UCSD-AML1 (cell line): ENCODE measurements around the gene SETBP1.

Experiments used
- DNase-seq: peaks from one replicate; lab custom pipeline; 2025; ENCODE audit not compliant: unreplicated experiment; lab: John Stamatoyannopoulos, UW

SETBP1 gene

DNA sequence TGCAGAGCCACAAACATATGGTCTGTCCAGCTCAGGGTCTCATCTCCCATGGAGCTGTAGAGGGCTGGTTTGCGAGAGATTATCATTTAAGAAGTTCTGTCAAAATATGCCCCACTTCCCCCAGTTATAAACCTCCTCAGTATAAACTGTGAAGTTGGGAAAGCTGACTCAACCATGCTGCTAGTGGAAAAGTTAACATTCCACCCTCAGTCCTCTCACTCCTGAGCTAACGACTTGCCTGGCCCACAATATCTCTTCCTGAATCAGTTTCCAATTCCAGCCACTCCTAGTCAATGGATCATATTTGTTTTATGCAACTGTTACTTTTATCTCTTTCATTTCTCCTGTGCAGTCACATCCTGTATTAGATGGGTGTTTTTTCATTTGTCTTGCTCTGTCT is 326.2 kb downstream of the SETBP1 start:
- DNase-seq: no peak

DNA sequence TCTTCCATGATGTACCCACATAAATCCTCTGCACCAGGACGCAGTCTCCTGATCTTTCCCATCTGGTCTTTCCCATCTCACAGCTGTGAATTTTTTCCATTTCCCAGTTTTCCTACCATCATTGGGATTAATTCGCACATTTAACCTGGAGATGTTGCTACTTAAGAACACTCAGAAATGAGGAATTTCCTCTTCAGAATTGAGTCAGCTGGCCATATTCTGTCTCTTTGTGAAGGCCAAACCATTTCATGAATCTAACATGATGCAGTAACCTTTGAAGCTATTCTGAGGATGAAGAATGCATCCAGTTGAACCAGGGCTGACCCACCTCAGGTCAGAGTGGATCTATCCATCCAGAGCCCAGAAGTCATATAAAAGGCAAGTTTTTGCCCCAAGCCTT is 326.8 kb downstream of the SETBP1 start:
- no peak for DNase-seq

DNA sequence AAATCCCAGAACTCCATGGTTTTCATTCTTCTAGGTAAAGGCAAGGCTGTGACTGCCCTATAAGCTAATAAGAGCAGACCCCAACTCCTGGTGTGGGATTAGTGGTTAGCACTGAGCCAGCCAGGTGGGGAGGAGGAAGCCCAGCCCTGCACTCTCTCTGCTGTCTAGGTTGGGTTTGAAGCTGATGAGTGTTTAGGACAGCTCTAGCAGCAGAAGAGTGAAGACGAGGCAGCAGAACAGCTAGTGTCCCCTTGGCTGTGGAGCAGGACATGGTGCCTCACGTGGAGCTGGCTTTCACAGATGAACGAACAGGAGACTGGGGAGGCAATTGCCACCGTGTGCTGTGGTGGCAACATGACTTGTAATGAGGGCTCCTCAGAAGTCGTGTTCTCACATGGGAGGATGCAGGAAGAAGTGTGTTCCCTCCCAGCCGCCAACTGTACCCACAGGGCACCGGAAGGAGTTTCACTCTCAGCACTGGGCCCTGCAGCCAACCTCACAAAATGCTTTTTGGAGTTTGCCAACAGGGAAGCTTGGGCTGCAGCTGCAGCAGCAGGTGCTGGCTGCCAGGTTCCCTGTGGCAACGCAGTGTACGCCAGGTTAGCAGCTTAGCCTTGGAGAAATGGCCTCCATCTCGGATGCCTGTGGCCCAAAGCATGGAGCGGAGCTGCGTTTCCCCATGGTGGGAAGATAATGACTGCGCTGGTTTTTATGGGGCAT is 328.2 kb downstream of the SETBP1 start:
- DNase-seq: no peak

DNA sequence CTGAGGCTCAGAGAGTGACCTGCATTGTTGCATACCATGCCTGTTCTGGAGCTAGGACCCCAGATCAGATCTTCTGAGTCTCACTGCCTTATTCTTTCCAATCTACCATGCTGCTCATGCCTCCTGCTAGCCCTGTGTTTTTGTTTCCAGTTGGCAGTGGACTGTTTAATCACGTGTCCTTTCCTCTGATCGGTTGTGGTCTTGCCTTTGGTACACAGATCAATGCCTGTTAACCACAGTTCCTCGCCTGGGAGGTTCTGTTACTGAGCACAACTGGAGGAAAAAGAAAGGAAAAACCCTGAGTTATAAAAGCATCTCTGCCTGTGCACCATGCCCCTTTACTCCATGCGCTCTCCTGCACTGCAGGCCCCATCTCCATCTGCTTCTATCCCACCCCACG is 329.1 kb downstream of the SETBP1 start:
- no peak for DNase-seq

DNA sequence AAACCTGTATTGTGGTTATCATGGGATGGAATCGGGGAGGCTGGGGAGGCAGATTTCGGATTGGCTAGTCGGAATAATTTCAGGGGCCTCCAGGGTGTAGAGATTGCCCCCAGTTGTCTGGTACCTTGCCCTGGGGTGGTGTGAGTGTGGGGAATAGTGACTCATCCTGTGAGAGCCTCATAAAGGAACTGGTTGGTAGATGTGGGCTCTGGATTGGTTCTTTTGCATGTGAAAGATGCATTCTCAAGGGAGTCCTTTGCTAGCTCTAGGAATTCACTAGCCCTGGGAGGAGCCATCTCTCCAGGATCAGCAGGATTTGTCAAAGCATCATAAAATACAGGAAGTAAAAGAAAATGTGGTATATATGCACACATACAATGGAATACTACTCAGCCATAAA is 331.6 kb downstream of the SETBP1 start:
- no peak for DNase-seq

DNA sequence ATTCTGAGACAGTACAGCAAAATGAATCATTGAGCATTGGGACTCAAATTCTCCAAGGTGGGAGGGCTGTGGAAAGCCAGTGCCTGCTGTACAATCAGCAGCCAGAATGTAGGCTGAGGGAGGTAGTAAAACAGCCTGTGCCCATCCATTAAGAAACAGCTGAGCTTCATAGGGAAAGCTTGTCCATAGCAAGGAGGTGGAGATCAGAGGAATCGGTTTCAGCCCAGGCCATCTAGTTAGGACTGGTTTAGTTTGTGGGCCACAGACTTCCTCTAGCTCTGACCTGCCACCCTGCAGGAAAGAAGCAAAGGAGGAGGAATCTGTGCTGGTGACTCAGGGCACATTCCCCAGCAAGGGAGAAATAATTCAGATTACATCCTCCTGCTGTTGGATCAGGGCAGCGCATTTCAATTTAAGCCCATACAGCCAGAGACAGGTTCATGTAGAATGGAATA is 333.4 kb downstream of the SETBP1 start:
- DNase-seq: no peak

DNA sequence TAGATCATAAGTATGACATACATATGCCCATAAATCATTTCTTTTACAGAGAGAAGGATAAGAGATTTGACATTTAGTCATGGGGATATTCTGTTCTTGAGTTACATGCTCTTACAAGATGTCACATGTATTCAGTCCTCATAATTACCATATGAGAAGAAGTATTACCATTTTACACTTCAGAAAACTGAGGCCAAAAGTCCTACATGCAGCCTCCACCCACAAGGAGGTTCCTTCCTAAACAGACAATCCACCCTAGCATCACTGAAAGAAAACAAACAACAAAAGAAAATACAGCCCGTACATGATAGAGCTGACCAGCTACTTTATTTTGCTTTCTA is 335.1 kb downstream of the SETBP1 start:
- no peak for DNase-seq

DNA sequence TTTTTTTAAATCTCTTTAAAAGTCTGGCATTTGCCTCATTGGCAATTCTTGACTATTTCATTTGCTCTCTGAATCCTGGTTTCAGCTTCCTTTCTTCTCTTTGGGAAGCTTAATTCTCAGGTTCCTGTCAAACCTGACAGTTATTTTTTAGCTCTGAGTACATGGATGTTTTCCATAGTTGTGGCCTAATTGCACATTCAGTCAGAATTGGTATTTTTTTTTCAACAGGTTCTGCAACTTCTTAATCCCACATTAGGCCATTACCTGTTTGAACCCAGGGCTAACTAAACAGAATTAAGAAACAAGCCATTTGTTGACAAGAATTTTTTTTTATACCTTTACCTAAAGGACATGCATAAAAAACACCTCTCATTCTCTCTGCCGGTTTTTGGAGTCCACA is 338.8 kb downstream of the SETBP1 start:
- no peak for DNase-seq

DNA sequence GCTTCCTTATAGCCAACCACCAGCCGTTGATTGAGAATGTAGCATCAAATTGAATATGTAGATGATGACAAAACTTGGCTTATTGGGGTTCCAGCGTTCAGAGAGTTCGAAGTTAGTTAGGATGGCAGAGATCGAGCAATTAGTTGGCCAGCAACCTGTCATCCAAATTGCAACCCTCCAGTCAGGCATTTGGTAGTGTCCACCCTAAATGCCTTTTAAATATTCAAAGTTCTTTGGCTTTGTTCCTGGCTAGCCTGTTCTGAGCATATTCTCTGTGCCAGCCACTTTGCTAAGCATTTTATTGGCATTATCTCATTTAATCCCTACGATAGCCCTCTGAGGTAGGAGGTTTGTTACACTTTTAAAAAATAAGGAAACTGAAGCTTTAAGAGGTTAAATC is 342.8 kb downstream of the SETBP1 start:
- DNase-seq: no peak

DNA sequence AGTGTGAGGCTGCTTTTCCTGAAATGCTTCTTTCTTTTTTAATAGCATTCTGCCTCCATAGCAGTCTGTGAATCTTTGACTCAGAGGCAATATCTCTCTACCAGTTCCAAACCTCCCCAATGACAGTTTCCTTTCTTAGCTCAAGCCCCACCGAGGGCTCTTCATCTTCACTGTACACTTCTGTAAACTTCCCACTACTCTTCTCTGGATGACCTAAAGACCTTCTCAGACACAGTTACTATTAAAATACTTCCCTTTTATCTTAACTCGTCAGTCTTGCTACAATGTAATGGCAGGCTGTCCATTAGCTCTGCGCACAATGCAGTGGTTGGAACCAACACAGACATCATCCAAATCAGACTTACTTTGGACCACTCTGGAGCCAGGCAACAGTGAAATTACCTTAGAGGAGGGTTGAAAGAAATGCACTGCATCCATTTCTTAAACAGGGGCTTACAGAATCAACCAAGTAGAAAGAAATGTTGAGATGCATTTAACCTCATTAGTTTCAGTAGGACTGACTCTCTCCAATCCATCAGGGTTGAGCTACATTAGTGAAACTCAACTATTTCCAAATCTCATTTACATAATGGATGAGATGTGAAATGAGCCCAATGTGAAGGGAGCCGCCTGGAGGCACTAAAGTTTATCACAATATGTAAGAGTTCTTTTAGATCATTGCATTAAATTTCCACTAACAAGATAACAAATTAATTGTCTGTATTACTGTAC is 343.8 kb downstream of the SETBP1 start:
- no peak for DNase-seq

DNA sequence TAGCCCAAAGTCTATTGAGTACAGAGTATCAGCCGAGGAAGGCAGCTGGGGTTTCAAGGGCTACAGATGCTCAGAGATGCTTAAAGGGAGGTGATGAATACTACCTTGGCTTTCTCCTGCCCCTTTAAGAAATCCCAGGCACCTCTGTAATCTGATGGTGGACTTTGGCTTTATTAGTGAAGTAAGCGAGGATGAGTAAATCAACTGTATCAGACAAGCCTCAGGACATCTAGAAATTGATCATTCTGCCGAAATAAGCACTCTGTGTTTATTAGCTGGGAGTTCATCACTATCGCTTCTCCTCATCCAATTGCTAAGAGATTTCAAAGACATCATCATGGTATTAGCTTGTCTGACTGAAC is 344.4 kb downstream of the SETBP1 start:
- DNase-seq: no peak

DNA sequence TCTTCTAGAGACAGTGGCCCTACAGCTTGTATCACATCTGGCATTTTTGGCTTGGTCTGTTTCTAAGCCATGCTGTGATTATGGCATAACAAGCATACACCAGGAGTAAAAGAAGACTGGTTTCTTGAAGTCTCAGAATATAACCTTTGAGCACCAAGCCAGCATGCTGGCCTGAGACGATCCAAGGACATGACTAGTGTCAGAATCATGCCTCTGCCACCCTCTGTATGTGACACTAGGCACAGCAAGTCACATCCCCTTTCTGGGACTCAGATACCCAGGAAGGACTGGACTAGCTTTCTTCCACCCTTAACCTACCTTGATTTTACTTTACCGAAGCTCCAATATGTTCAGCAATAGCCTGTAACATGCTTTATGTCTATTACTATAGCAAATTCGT is 345.5 kb downstream of the SETBP1 start:
- no peak for DNase-seq

DNA sequence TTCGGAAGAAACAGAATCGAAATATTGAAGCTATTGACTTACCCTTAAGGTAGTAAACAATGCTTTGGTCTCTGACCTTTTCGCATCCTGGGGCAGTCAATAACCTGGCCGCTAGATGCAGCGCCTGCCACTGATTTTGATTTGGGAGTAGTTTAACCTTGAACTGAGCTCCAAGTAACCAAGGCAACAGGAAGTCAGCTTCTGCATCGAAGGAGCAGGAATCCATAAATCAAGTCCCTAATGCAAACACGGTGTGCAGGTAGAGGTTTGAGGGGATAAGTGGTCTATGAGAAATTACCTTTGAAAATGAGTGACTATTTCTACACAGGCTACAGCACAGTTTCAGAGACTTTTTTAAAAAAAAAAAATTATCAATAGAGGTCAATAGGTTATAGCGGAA is 353.5 kb downstream of the SETBP1 start:
- DNase-seq: no peak

DNA sequence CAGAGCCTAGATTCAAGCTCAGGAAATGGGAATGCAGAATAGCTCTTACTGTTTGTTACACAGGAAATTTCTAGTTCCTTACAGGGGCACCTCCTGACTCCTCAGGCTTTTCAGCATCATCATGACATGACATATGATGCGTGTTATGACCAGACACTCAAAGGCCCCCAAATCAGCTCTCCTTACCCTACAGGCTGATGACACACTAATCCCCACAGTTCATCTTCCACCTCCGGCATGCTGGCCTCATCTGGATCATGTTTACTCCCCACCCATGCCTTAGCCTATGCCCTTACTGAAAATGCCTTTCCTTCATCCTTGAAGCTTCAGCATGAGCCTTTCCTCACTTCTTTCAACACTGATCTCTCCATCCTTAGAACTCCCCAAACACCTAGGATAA is 356.9 kb downstream of the SETBP1 start:
- no peak for DNase-seq

DNA sequence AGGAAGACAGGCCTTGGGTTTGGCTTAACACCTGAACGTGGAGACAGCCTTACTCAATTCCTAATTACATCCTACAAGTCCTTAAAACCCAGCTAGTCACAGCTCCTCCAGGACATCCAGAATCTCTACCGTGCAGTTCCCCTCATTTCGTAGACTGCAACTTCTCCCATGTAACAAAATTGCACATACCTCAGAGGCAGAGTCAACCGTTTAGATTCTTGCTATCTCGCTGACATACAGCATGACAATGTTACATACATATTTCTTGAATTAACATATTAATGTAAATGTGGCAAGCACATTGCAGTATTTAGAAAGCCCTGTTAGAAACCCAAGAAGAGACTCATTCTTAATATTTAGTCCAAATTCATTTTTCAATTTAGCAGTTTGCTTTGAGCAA is 358.7 kb downstream of the SETBP1 start:
- DNase-seq: no peak

DNA sequence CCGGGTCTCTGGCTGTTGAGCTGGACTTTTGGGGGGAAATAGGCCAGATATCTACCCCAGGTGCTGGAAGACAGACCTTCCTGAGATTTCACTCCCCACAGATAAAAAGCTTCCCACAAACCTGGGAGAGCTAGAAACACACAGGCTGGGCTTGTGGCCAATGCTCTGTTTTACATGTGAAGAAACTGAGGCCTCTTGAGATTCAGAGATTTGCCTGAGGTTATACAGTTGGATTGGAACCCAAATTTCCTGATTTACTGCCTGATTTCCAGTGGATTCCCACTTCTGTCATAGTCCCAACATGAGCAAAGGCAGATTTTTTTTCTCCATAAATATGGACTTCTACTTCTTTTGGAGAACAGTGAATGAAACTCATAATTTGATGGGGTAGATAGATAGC is 360.2 kb downstream of the SETBP1 start:
- DNase-seq: no peak

DNA sequence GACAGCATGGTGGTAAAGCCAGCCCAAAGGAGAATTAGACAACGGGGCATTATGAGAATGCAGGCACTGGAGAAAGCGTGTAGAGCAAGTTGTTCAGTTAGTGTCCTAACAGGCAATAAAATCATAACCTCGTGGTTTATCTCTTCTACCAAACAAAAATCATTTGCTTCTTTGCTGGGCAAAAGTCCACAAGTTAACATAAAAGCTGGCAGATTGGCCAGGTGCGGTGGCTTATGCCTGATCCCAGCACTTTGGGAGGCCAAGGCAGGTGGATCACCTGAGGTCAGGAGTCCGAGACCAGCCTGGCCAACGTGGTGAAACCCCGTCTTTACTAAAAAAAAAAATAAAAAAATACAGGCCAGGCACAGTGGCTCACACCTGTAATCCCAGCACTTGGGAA is 364.1 kb downstream of the SETBP1 start:
- DNase-seq: no peak

DNA sequence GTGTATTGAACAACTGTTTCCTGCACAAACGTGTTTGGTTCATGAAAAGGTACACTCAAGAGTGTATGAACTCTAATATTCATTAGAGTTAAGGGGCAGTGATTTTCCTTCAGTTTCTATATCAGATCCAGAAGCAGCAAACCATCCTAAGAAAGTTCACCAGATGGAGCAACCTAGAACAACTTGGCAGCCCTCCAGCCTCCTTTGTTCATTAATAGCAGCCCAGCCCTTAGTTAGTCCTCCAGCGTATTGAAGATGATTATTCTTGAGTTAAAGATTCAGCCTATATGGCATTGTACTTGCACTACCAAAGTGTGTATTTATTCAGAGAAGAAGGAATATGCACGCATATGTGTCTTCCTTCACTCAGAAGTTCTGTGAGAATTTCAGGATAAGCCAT is 365.5 kb downstream of the SETBP1 start:
- DNase-seq: no peak

DNA sequence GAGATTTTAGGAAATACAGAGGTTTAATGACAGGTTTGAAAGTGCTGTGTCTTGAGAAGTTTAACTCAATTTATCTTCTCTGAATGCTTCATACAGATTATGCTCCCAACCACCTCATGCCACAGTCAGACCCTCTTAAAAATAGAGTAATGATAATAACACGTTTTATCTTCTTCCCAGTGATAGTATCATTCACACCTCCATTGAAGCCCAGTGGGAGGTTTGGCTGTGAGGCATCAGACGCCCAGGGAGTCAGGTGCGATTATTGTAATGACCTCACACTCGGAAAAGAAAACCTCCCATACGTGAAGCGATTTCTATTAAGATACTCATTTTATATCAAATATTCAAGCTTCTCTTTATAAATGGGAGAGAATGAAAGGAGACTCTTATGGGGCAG is 366.3 kb downstream of the SETBP1 start:
- no peak for DNase-seq

DNA sequence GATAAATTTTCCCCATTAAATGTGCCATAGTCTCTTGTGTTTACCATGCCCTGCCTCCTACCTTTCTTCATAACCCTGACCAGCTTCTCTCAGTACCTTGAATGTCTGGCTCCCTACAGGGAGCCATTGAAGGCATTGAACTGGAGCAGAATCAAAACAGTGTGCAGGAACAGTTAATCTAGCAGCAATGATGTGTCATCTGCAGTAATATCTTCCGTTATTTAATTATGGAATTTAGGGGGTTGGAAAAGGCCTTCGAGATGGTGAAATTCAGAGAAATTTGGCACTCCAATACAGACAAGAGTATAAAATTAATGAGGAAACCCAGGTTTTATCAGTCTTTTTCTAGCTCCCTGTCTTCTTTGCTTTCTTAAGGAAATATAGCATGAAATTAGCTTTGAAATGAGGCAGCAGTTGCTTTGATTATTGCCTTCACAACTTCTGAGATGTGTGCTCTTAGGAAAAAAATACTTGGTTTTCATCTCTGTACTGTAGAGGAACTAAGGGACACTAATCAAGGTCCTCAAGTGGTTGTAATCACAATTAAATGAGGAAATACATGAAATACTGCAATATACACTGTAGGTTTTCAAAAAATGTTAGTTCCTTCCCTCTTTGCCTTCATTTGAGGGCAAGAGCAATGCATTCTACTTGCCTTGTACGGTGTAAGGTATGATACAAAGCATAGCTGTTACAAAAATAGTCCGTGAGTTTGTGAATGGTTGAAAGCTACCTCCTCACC is 369.1 kb downstream of the SETBP1 start:
- no peak for DNase-seq

DNA sequence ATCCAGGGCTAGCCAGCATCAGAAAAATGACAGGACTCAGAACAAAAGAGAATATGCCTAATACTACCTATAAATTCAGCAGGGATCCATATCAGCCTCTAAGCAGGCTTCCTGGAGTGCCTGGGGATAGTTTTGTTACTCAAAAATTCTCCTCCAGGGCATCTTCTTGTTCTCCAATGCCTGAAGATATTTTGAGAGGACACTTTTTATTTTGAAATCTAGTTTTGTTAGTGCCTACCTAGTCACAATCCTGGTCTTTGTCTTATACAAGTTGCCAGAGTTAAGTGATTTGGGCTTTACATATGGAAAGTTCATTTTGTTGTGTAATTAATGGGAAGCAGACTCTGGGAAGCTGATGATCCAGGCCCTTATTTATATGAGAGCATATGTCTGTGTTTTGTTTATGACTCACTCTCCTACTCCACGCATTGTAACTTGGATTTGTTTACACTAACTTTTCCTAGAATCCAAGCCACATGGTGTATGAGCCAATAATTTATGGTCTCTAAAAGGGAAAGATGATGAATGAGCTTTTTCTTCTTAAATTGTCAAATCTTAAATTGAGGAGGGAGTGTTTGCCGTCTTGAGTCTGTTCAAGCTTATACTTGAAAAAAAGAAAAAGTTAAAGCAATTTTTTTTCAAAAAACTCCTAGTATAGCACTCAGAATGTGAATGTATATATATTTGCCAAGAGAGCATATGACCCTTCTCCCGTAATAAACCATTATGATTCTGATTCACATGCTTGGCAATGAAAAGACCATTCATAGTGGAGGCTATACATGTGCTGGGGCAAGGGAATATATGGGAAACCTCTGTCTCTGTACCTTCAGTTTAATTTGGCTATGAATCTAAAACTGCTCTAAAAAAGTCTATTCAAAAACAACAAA is 370.3 kb downstream of the SETBP1 start:
- no peak for DNase-seq
